Smooth muscle cell (in vitro differentiated cells): ENCODE measurements around the gene CPAMD8. TPM values are rescaled to one million over a fixed set of nuclear protein-coding genes. Genes with fewer than 3 reads are reported as not detected.

Source experiments
- DNase-seq: peaks from one replicate; lab custom pipeline; 2025; ENCODE audit not compliant: unreplicated experiment; lab: John Stamatoyannopoulos, UW
- H2AFZ ChIP-seq: fragments of 200-600 bp; sonication (generic); 2 replicates; pipeline ENCODE4 v1.6.0; 2016; ENCODE audit warnings: antibody characterized with exemption, low read depth, mild to moderate bottlenecking
- H3F3A ChIP-seq: fragments of 200-600 bp; sonication (generic); 2 replicates; pipeline ENCODE4 v1.6.0; 2017; ENCODE audit warnings: antibody characterized with exemption, low read depth
- H3K27ac ChIP-seq: fragments of 200-600 bp; sonication (generic); 2 replicates; pipeline ENCODE4 v1.5.1; 2016; ENCODE audit warnings: low read depth, mild to moderate bottlenecking
- H3K27me3 ChIP-seq: fragments of 200-600 bp; sonication (generic); 2 replicates; pipeline ENCODE4 v1.6.1; 2016; ENCODE audit warnings: low read depth, mild to moderate bottlenecking
- H3K36me3 ChIP-seq: fragments of 200-600 bp; sonication (generic); 2 replicates; pipeline ENCODE4 v1.5.1; 2016; ENCODE audit warnings: low read depth
- H3K4me1 ChIP-seq: fragments of 200-600 bp; sonication (generic); 2 replicates; pipeline ENCODE4 v1.5.1; 2016; ENCODE audit warnings: low read depth
- H3K4me2 ChIP-seq: fragments of 200-600 bp; sonication (generic); 2 replicates; pipeline ENCODE4 v1.6.0; 2016; ENCODE audit warnings: mild to moderate bottlenecking
- H3K4me3 ChIP-seq: fragments of 200-600 bp; sonication (generic); 2 replicates; pipeline ENCODE4 v1.5.1; 2016; ENCODE audit warnings: mild to moderate bottlenecking
- H3K79me2 ChIP-seq: fragments of 200-600 bp; sonication (generic); 2 replicates; pipeline ENCODE4 v1.6.0; 2016; ENCODE audit warnings: low read depth, mild to moderate bottlenecking
- H3K9ac ChIP-seq: fragments of 200-600 bp; sonication (generic); 2 replicates; pipeline ENCODE4 v1.6.0; 2016; ENCODE audit warnings: low read depth
- H3K9me3 ChIP-seq: fragments of 200-600 bp; sonication (generic); replicated peaks from 2 replicates; pipeline ENCODE4 v1.5.1; 2016; ENCODE audit warnings: low read depth
- H4K20me1 ChIP-seq: fragments of 200-600 bp; sonication (generic); 2 replicates; pipeline ENCODE4 v1.6.0; 2016; ENCODE audit warnings: low read depth
- CTCF ChIP-seq: fragments of 200-600 bp; sonication (generic); IDR thresholded peaks from 2 replicates; pipeline ENCODE4 v1.5.1; 2017; ENCODE audit warnings: borderline replicate concordance, mild to moderate bottlenecking, antibody characterized with exemption; ENCODE audit not compliant: insufficient read depth, poor library complexity, severe bottlenecking
- WGBS: methylation state at CpG from one replicate; pipeline ENCODE4 v1.1.7; 2016; ENCODE audit warnings: low lambda C conversion rate; 5-methylcytosine and 5-hydroxymethylcytosine counted together
- polyA plus RNA-seq: library from polyadenylated mRNA; unstranded; fragments of >200 nt; fragmentation: Nextera tagmentation; extraction: Ambion mirVana; gene quantifications from 2 replicates; pipeline ENCODE4 v1.2.1, GENCODE V29; 2016
- total RNA-seq: library from RNA; depleted of rRNA; stranded (reverse); fragments of >200 nt; gene quantifications from 2 replicates; pipeline ENCODE4 v1.2.3, GENCODE V29; 2014

CPAMD8 gene
- total and polyA plus RNA-seq, 2 experiments from 2014 or later = 0.81 to 9.4 TPM

- WGBS = 53% methylated on average over 6 of the region's 6 CpGs
- TF ChIP-seq CTCF = no peak
- no peak overlapping the region for H3K4me2 ChIP-seq
- H3K9me3 ChIP-seq = no peaks in the 10 kb centered on the region
- H2AFZ ChIP-seq = no peak overlapping the region
- no peaks in the 10 kb centered on the region for H3K36me3 ChIP-seq
- no peaks in the 10 kb centered on the region for H3K79me2 ChIP-seq
- no peak for DNase-seq
- H3K27me3 ChIP-seq = no peaks in the 10 kb centered on the region
- H3K27ac ChIP-seq = no peak overlapping the region
- no peaks in the 10 kb centered on the region for H4K20me1 ChIP-seq
- H3K4me1 ChIP-seq = no peaks in the 10 kb centered on the region
- H3K9ac ChIP-seq = no peak overlapping the region
- no peak overlapping the region for H3K4me3 ChIP-seq
- H3F3A ChIP-seq = no peaks in the 10 kb centered on the region
Observed at GRCh38 chr19:16951529-16951928, 75.1 kb downstream of the CPAMD8 start.

- Histone ChIP-seq H3K9ac (no peak overlapping the region), H3F3A (no peaks in the 10 kb centered on the region), H3K4me2 (no peak overlapping the region), H3K36me3 (no peaks in the 10 kb centered on the region), H3K79me2 (no peaks in the 10 kb centered on the region), H4K20me1 (no peaks in the 10 kb centered on the region), H3K9me3 (no peaks in the 10 kb centered on the region), H3K27ac (no peak overlapping the region), H3K4me3 (no peak overlapping the region), H2AFZ (no peak overlapping the region), H3K27me3 (no peaks in the 10 kb centered on the region), H3K4me1 (no peaks in the 10 kb centered on the region)
- TF ChIP-seq CTCF = no peak
- no peak for DNase-seq
- 97% methylated on average over 8 of the region's 8 CpGs for WGBS
Observed at GRCh38 chr19:16949496-16950023, 77.0 kb downstream of the CPAMD8 start.

GRCh38 chr19:16946951-16947940 is 79.4 kb downstream of the CPAMD8 start:
- no peaks in the 10 kb centered on the region for H4K20me1 ChIP-seq
- no peak overlapping the region for H3K9ac ChIP-seq
- no peaks in the 10 kb centered on the region for H3K79me2 ChIP-seq
- H3K4me3 ChIP-seq = no peak overlapping the region
- no peak overlapping the region for H3K4me2 ChIP-seq
- H2AFZ ChIP-seq = no peak overlapping the region
- H3K36me3 ChIP-seq = no peaks in the 10 kb centered on the region
- no peaks in the 10 kb centered on the region for H3K9me3 ChIP-seq
- H3K4me1 ChIP-seq = no peaks in the 10 kb centered on the region
- no peak overlapping the region for H3K27ac ChIP-seq
- 91% methylated on average over 16 of the region's 16 CpGs for WGBS
- DNase-seq = no peak
- no peak for TF ChIP-seq CTCF
- H3F3A ChIP-seq = no peaks in the 10 kb centered on the region
- H3K27me3 ChIP-seq = no peaks in the 10 kb centered on the region
